Kidney epithelial cell (primary cell): ENCODE results near the gene CYP2B6. TPM values are rescaled to one million over a fixed set of nuclear protein-coding genes. Genes with fewer than 3 reads are reported as not detected.
A peak's percentile ranks its signal among the peaks of the same experiment; 100 is the strongest.
"Not testable (repeated sequence)": the region's sequence is repeated elsewhere in the genome, so short reads cannot be mapped to it uniquely, and the experiment has no call there.

Experiments
- DNase-seq: peaks from one replicate; pipeline ENCODE4 v3.0.0-alpha.2; 2010; ENCODE audit warnings: low read depth
- H3K27me3 ChIP-seq: 2 replicates; pipeline ENCODE4 v1.6.0; 2011; ENCODE audit warnings: low read length; ENCODE audit not compliant: control insufficient read depth, insufficient read depth
- H3K36me3 ChIP-seq: 2 replicates; pipeline ENCODE4 v1.5.1; 2011; ENCODE audit warnings: low read length; ENCODE audit not compliant: control insufficient read depth, insufficient read depth
- H3K4me3 ChIP-seq: 2 replicates; pipeline ENCODE4 v1.5.1; 2011; ENCODE audit warnings: low read depth, mild to moderate bottlenecking, control low read depth, low read length
- CTCF ChIP-seq: IDR thresholded peaks from 2 replicates; pipeline ENCODE4 v1.5.1; 2011; ENCODE audit warnings: mild to moderate bottlenecking, moderate library complexity, low read length, control low read depth, inconsistent platforms; ENCODE audit not compliant: insufficient read depth, poor library complexity, severe bottlenecking
- total RNA-seq: library from RNA; depleted of rRNA; stranded (reverse); fragments of >200 nt; gene quantifications from 2 replicates; pipeline ENCODE4 v1.2.3, GENCODE V29; 2015

Gene CYP2B6
- total RNA-seq, 1 donor from 2014 or later: 0.13 TPM

- no peak overlapping the region for H3K4me3 ChIP-seq
- TF ChIP-seq CTCF: no peak
- H3K36me3 ChIP-seq: no peaks in the 10 kb centered on the region
- no peaks in the 10 kb centered on the region for H3K27me3 ChIP-seq
- no peak for DNase-seq
Measured at GRCh38 chr19:40962460-40962961, 28.6 kb upstream of the CYP2B6 start.

GRCh38 chr19:40964361-40964760 is 26.7 kb upstream of the CYP2B6 start:
- not testable (repeated sequence) for DNase-seq, H3K4me3 ChIP-seq, H3K27me3 ChIP-seq, H3K36me3 ChIP-seq

GRCh38 chr19:40965351-40965750 is 25.7 kb upstream of the CYP2B6 start:
- H3K27me3 ChIP-seq, DNase-seq: not testable (repeated sequence)

DNA sequence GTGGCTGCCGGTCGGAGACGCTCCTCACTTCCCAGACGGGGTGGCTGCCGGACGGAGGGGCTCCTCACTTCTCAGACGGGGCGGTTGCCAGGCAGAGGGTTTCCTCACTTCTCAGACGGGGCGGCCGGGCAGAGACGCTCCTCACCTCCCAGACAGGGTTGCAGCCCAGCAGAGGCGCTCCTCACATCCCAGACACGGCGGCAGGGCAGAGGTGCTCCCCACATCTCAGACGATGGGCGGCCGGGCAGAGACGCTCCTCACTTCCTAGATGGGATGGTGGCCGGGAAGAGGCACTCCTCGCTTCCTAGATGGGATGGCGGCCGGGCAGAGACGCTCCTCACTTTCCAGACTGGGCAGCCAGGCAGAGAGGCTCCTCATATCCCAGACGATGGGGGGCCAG is 24.5 kb upstream of the CYP2B6 start:
- H3K4me3 ChIP-seq, H3K36me3 ChIP-seq, DNase-seq, H3K27me3 ChIP-seq: not testable (repeated sequence)

More at GRCh38 chr19:40965351-40965750, 25.7 kb upstream of the CYP2B6 start:
- H3K4me3 ChIP-seq, H3K36me3 ChIP-seq: not testable (repeated sequence)

- H3K27me3 ChIP-seq, H3K4me3 ChIP-seq, H3K36me3 ChIP-seq, DNase-seq: not testable (repeated sequence)
Measured at GRCh38 chr19:40968065-40968464, 23.0 kb upstream of the CYP2B6 start.

DNA sequence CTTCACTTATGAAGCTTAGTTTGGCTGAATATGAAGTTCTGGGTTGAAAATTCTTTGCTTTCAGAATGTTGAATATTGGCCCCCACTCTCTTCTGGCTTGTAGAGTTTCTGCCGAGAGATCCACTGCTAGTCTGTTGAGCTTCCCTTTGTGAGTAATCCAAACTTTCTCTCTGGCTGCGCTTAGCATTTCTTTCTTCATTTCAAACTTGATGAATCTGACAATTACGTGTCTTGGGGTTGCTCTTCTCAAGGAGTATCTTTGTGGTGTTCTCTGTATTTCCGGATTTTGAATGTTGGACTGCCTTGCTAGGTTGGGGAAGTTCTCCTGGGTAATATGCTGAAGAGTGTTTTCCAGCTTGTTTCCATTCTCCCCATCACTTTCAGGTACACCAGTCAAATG is 21.4 kb upstream of the CYP2B6 start:
- not testable (repeated sequence) for H3K27me3 ChIP-seq, H3K36me3 ChIP-seq, DNase-seq, H3K4me3 ChIP-seq

- not testable (repeated sequence) for H3K36me3 ChIP-seq, H3K4me3 ChIP-seq, DNase-seq, H3K27me3 ChIP-seq
Measured at GRCh38 chr19:40970396-40971345, 20.4 kb upstream of the CYP2B6 start.

- DNase-seq: peak; percentile 26
- no peaks in the 10 kb centered on the region for H3K36me3 ChIP-seq
- no peaks in the 10 kb centered on the region for H3K27me3 ChIP-seq
- peak; percentile 71 for TF ChIP-seq CTCF
- no peak overlapping the region for H3K4me3 ChIP-seq
Measured at GRCh38 chr19:40974633-40975037, 16.4 kb upstream of the CYP2B6 start.

DNA sequence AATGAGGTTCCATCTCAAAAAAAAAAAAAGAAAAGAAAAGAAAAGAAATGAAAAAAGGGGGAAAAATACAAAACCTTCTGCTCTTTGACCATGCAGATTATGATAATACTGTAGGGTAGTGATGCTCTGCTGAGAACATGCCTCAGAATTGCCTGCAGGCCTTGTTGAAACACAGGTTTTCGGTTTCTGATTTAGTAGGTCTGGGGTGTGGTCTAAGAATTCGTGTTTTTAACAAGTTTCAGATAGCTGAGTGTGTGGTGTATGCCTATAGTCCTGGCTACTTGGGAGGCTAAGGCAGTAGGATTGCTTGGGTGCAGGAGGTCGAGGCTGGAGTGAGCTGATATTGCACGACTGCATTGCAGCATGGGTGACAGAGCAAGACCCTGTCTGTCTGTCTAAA is 14.9 kb upstream of the CYP2B6 start:
- DNase-seq: no peak
- TF ChIP-seq CTCF: no peak
- no peak overlapping the region for H3K4me3 ChIP-seq
- no peaks in the 10 kb centered on the region for H3K36me3 ChIP-seq
- H3K27me3 ChIP-seq: no peaks in the 10 kb centered on the region
